ENCODE data around the gene EIF3B. TPM values are rescaled to one million over a fixed set of nuclear protein-coding genes. Genes with fewer than 3 reads are reported as not detected.

The EIF3B gene
- total and polyA plus RNA-seq, 9 of the 15 experiments (the other 6 are each of a cell fraction or from before 2014, with no cell fraction given), result 25.9 to 494 (median 357) TPM

GRCh38 chr7:2353936-2354185, 766 bp upstream of the EIF3B start (continued):
- 0 out of 4 replicates have a peak, but pooled peaks have one; percentile 10 to 25 for TF ChIP-seq ZMIZ1 (IDR thresholded peaks at IDR 0.05; ENCODE audit: low read depth in 2 of 2, low read length in 2 of 2)
- TF ChIP-seq, protein P1, sequence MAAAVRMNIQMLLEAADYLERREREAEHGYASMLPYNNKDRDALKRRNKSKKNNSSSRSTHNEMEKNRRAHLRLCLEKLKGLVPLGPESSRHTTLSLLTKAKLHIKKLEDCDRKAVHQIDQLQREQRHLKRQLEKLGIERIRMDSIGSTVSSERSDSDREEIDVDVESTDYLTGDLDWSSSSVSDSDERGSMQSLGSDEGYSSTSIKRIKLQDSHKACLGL (CRISPR knock-in tag; IDR thresholded peaks at IDR 0.05; ENCODE audit: borderline replicate concordance, poor library complexity, severe bottlenecking), result peak; percentile 85
- TF ChIP-seq PHB2 (IDR thresholded peaks at IDR 0.05; ENCODE audit: low read depth), result no peak
- TF ChIP-seq, protein P2, sequence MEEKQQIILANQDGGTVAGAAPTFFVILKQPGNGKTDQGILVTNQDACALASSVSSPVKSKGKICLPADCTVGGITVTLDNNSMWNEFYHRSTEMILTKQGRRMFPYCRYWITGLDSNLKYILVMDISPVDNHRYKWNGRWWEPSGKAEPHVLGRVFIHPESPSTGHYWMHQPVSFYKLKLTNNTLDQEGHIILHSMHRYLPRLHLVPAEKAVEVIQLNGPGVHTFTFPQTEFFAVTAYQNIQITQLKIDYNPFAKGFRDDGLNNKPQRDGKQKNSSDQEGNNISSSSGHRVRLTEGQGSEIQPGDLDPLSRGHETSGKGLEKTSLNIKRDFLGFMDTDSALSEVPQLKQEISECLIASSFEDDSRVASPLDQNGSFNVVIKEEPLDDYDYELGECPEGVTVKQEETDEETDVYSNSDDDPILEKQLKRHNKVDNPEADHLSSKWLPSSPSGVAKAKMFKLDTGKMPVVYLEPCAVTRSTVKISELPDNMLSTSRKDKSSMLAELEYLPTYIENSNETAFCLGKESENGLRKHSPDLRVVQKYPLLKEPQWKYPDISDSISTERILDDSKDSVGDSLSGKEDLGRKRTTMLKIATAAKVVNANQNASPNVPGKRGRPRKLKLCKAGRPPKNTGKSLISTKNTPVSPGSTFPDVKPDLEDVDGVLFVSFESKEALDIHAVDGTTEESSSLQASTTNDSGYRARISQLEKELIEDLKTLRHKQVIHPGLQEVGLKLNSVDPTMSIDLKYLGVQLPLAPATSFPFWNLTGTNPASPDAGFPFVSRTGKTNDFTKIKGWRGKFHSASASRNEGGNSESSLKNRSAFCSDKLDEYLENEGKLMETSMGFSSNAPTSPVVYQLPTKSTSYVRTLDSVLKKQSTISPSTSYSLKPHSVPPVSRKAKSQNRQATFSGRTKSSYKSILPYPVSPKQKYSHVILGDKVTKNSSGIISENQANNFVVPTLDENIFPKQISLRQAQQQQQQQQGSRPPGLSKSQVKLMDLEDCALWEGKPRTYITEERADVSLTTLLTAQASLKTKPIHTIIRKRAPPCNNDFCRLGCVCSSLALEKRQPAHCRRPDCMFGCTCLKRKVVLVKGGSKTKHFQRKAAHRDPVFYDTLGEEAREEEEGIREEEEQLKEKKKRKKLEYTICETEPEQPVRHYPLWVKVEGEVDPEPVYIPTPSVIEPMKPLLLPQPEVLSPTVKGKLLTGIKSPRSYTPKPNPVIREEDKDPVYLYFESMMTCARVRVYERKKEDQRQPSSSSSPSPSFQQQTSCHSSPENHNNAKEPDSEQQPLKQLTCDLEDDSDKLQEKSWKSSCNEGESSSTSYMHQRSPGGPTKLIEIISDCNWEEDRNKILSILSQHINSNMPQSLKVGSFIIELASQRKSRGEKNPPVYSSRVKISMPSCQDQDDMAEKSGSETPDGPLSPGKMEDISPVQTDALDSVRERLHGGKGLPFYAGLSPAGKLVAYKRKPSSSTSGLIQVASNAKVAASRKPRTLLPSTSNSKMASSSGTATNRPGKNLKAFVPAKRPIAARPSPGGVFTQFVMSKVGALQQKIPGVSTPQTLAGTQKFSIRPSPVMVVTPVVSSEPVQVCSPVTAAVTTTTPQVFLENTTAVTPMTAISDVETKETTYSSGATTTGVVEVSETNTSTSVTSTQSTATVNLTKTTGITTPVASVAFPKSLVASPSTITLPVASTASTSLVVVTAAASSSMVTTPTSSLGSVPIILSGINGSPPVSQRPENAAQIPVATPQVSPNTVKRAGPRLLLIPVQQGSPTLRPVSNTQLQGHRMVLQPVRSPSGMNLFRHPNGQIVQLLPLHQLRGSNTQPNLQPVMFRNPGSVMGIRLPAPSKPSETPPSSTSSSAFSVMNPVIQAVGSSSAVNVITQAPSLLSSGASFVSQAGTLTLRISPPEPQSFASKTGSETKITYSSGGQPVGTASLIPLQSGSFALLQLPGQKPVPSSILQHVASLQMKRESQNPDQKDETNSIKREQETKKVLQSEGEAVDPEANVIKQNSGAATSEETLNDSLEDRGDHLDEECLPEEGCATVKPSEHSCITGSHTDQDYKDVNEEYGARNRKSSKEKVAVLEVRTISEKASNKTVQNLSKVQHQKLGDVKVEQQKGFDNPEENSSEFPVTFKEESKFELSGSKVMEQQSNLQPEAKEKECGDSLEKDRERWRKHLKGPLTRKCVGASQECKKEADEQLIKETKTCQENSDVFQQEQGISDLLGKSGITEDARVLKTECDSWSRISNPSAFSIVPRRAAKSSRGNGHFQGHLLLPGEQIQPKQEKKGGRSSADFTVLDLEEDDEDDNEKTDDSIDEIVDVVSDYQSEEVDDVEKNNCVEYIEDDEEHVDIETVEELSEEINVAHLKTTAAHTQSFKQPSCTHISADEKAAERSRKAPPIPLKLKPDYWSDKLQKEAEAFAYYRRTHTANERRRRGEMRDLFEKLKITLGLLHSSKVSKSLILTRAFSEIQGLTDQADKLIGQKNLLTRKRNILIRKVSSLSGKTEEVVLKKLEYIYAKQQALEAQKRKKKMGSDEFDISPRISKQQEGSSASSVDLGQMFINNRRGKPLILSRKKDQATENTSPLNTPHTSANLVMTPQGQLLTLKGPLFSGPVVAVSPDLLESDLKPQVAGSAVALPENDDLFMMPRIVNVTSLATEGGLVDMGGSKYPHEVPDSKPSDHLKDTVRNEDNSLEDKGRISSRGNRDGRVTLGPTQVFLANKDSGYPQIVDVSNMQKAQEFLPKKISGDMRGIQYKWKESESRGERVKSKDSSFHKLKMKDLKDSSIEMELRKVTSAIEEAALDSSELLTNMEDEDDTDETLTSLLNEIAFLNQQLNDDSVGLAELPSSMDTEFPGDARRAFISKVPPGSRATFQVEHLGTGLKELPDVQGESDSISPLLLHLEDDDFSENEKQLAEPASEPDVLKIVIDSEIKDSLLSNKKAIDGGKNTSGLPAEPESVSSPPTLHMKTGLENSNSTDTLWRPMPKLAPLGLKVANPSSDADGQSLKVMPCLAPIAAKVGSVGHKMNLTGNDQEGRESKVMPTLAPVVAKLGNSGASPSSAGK (IDR thresholded peaks at IDR 0.05), result peak; percentile 100
- TF ChIP-seq, protein P3, sequence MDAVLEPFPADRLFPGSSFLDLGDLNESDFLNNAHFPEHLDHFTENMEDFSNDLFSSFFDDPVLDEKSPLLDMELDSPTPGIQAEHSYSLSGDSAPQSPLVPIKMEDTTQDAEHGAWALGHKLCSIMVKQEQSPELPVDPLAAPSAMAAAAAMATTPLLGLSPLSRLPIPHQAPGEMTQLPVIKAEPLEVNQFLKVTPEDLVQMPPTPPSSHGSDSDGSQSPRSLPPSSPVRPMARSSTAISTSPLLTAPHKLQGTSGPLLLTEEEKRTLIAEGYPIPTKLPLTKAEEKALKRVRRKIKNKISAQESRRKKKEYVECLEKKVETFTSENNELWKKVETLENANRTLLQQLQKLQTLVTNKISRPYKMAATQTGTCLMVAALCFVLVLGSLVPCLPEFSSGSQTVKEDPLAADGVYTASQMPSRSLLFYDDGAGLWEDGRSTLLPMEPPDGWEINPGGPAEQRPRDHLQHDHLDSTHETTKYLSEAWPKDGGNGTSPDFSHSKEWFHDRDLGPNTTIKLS (IDR thresholded peaks at IDR 0.05; ENCODE audit: borderline replicate concordance, low read depth), result peak; percentile 9
- peak; percentile 56; the same call in 1 of the 2 replicates for TF ChIP-seq PML (IDR thresholded peaks at IDR 0.05; ENCODE audit: low read length)
- no peak for TF ChIP-seq E4F1 (CRISPR knock-in tag; IDR thresholded peaks at IDR 0.05; ENCODE audit: borderline replicate concordance)
- TF ChIP-seq YBX1 (IDR thresholded peaks at IDR 0.05), result no peak

All from K562 (cell line).